Activated CD4-positive, alpha-beta T cell treated with anti-CD3 and anti-CD28 coated beads, Interleukin-2, amount 50 U/mL, for 48 hours (primary cell): ENCODE results near the gene GLYAT.
A peak's percentile ranks its signal among the peaks of the same experiment; 100 is the strongest.
"Not testable (repeated sequence)": the region's sequence is repeated elsewhere in the genome, so short reads cannot be mapped to it uniquely, and the experiment has no call there.

Experiments
- DNase-seq, 2 experiments: peaks; one replicate each; pipeline ENCODE4 v3.0.0-alpha.2; 2020

The GLYAT gene

GRCh38 chr11:58742981-58743880, 11.5 kb upstream of the GLYAT start:
- DNase-seq, result no peak

GRCh38 chr11:58742140-58742539, 10.4 kb upstream of the GLYAT start:
- DNase-seq, result no peak

GRCh38 chr11:58741127-58741526, 9.4 kb upstream of the GLYAT start:
- DNase-seq, result no peak

GRCh38 chr11:58740447-58740846, 8.7 kb upstream of the GLYAT start:
- no peak for DNase-seq

- no peak for DNase-seq
Measured at GRCh38 chr11:58739725-58740430, 8.1 kb upstream of the GLYAT start.

GRCh38 chr11:58734681-58735490, 3.1 kb upstream of the GLYAT start:
- DNase-seq, result no peak

GRCh38 chr11:58730507-58731089, 1.1 kb downstream of the GLYAT start:
- no peak for DNase-seq

GRCh38 chr11:58727415-58727797, 4.3 kb downstream of the GLYAT start:
- DNase-seq, result no peak

- DNase-seq, result no peak
Measured at GRCh38 chr11:58726737-58727414, 4.9 kb downstream of the GLYAT start.

- no peak for DNase-seq
Measured at GRCh38 chr11:58719406-58720117, 12.2 kb downstream of the GLYAT start.

GRCh38 chr11:58712531-58712930, 19.2 kb downstream of the GLYAT start:
- DNase-seq, result no peak

GRCh38 chr11:58711832-58712231, 19.9 kb downstream of the GLYAT start:
- no peak for DNase-seq

- DNase-seq, result no peak
Measured at GRCh38 chr11:58707767-58708166, 24.0 kb downstream of the GLYAT start.

GRCh38 chr11:58696825-58697224, 34.9 kb downstream of the GLYAT start:
- not testable (repeated sequence) for DNase-seq

- DNase-seq, result no peak
Measured at GRCh38 chr11:58693026-58693425, 38.7 kb downstream of the GLYAT start.

GRCh38 chr11:58691675-58692074, 40.1 kb downstream of the GLYAT start:
- no peak for DNase-seq

- no peak for DNase-seq
Measured at GRCh38 chr11:58688789-58689503, 42.8 kb downstream of the GLYAT start.

- peak in 1 of 2 experiments; percentile 8 for DNase-seq
Measured at GRCh38 chr11:58685973-58686722, 45.6 kb downstream of the GLYAT start.

- not testable (repeated sequence) for DNase-seq
Measured at GRCh38 chr11:58682660-58683059, 49.1 kb downstream of the GLYAT start.

GRCh38 chr11:58677536-58677935, 54.2 kb downstream of the GLYAT start:
- DNase-seq, result not testable (repeated sequence)
